ENCODE data around the gene TMEM156. TPM values are rescaled to one million over a fixed set of nuclear protein-coding genes. Genes with fewer than 3 reads are reported as not detected.

TMEM156 gene
- total and polyA plus RNA-seq, 10 of the 15 experiments (the other 5 are each of a cell fraction or from before 2014, with no cell fraction given) = 20.8 to 48.3 (median 32.7) TPM

DNA sequence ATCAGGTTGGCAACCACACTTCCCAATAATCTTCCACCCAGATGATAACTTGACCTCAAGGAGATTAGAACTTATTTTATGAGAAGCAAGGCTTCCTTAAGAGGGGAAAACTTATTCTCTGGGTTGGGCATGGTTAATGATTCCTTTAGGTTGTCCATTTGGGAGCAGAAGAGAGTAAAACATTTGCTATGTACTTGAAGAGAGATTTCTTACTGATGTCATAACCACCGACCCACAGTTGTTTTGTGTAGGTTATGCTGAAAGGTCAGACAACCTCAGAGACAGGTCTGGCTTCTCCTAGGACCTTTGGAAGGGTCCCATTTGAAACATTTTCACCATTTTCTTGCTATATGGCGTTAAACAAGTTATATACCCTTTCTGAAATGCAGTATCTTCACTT is 108.5 kb downstream of the TMEM156 start:
- in situ Hi-C loops (cut with MboI) = loop anchor here (25.0 kb wide), 1 partner anchor 514 kb away; no protein-coding TSS in a partner anchor
- Histone ChIP-seq H3K9ac (ENCODE audit: control insufficient read depth, insufficient read depth, low read length) (no peak overlapping the region), H3K4me1 (ENCODE audit: control insufficient read depth, insufficient read depth, low read length) (no peaks in the 10 kb centered on the region), H3K36me3 (ENCODE audit: control insufficient read depth in 2 of 2, insufficient read depth in 2 of 2, low read length in 1 of 2) (no peaks in the 10 kb centered on the region), H3K9me3 (replicated peaks; ENCODE audit: control insufficient read depth, insufficient read depth, low read length) (no peaks in the 10 kb centered on the region), H3K79me2 (ENCODE audit: control insufficient read depth, insufficient read depth, low read length) (no peaks in the 10 kb centered on the region), H3K4me2 (ENCODE audit: control insufficient read depth, insufficient read depth) (no peak overlapping the region), H2AFZ (ENCODE audit: control insufficient read depth, low read depth, low read length) (no peak overlapping the region), H3K27ac (ENCODE audit: control insufficient read depth, insufficient read depth) (no peak overlapping the region), H3K4me3 (no peak overlapping the region), H4K20me1 (ENCODE audit: control insufficient read depth, insufficient read depth) (no peaks in the 10 kb centered on the region), H3K27me3 (replicated peaks in 1 of 2; ENCODE audit: control insufficient read depth in 2 of 2, insufficient read depth in 2 of 2, low read length in 1 of 2) (no peaks in the 10 kb centered on the region)
- intact Hi-C loops (cut with micrococcal nuclease; ENCODE audit: unreplicated experiment) = no loop called here
- ATAC-seq = no peak
- DNase-seq (ENCODE audit: low read depth, low spot score) = no peak
- 44% methylated on average over 2 of the region's 2 CpGs for WGBS (ENCODE audit: insufficient coverage, insufficient replicate concordance, low lambda C conversion rate, missing lambda C conversion rate)
- POLR2A ChIA-PET = interaction anchor here (0.7 kb wide), 2 partner anchors 18 to 80 kb away, joined by 3 to 5 read pairs; no protein-coding TSS in a partner anchor
- SMC1A ChIA-PET (ENCODE audit: uncharacterized antibody, unreplicated experiment) = interaction anchor here (0.7 to 1.6 kb wide), 6 partner anchors 8 to 165 kb away, joined by 3 to 5 read pairs (median 4); no protein-coding TSS in a partner anchor
- FAIRE-seq = no peak
- no peak for TF ChIP-seq ESRRA (IDR thresholded peaks at IDR 0.05; ENCODE audit: low read length)
- no peak for TF ChIP-seq SUZ12 (IDR thresholded peaks at IDR 0.05; ENCODE audit: unreplicated experiment)
- TF ChIP-seq NFIC (IDR thresholded peaks at IDR 0.05; ENCODE audit: low read depth, low read length) = no peak
- TF ChIP-seq, protein P1, sequence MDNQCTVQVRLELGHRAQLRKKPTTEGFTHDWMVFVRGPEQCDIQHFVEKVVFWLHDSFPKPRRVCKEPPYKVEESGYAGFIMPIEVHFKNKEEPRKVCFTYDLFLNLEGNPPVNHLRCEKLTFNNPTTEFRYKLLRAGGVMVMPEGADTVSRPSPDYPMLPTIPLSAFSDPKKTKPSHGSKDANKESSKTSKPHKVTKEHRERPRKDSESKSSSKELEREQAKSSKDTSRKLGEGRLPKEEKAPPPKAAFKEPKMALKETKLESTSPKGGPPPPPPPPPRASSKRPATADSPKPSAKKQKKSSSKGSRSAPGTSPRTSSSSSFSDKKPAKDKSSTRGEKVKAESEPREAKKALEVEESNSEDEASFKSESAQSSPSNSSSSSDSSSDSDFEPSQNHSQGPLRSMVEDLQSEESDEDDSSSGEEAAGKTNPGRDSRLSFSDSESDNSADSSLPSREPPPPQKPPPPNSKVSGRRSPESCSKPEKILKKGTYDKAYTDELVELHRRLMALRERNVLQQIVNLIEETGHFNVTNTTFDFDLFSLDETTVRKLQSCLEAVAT (IDR thresholded peaks at IDR 0.05) = no peak
- RAD21 ChIA-PET (ENCODE audit: unreplicated experiment) = no interaction called here
- CTCF ChIA-PET = interaction anchor here (0.9 to 1.2 kb wide), 2 partner anchors 21 to 212 kb away, joined by 4 to 5 read pairs; no protein-coding TSS in a partner anchor
- no TSS peak for BruUV-seq (replicated peaks)

DNA sequence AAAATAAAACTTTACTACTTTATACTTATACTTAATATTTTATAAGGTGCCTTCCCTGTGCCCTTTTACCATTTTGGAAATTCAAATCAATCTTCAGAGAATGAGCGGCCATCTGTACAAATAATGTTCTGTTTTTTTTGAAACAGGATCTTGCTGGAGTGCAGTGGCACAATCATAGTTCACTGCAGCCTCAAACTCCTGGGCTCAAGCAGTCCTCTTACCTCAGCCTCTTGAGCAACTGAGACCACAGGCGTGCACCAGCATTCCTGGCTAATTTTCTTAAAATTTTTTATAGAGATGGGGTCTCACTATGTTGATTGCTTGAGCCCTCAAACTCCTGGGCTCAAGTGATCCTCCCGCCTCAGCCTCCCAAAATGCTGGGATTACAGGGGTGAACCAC is 111.1 kb downstream of the TMEM156 start:
- Histone ChIP-seq H3K79me2 (ENCODE audit: control insufficient read depth, insufficient read depth, low read length) (no peaks in the 10 kb centered on the region), H3K4me2 (ENCODE audit: control insufficient read depth, insufficient read depth) (no peak overlapping the region), H4K20me1 (ENCODE audit: control insufficient read depth, insufficient read depth) (no peaks in the 10 kb centered on the region), H3K27ac (ENCODE audit: control insufficient read depth, insufficient read depth) (no peak overlapping the region), H3K27me3 (replicated peaks in 1 of 2; ENCODE audit: control insufficient read depth in 2 of 2, insufficient read depth in 2 of 2, low read length in 1 of 2) (no peaks in the 10 kb centered on the region), H3K9me3 (replicated peaks; ENCODE audit: control insufficient read depth, insufficient read depth, low read length) (no peaks in the 10 kb centered on the region; the same call in 2 of the 3 replicates), H3K9ac (ENCODE audit: control insufficient read depth, insufficient read depth, low read length) (no peak overlapping the region), H2AFZ (ENCODE audit: control insufficient read depth, low read depth, low read length) (no peak overlapping the region), H3K36me3 (ENCODE audit: control insufficient read depth in 2 of 2, insufficient read depth in 2 of 2, low read length in 1 of 2) (no peaks in the 10 kb centered on the region), H3K4me1 (ENCODE audit: control insufficient read depth, insufficient read depth, low read length) (no peaks in the 10 kb centered on the region), H3K4me3 (no peak overlapping the region)
- RAD21 ChIA-PET (ENCODE audit: unreplicated experiment) = no interaction called here
- ATAC-seq (no peak), FAIRE-seq (no peak), DNase-seq (ENCODE audit: low read depth, low spot score) (no peak)
- SMC1A ChIA-PET (ENCODE audit: uncharacterized antibody, unreplicated experiment) = no interaction called here
- WGBS (ENCODE audit: insufficient coverage, insufficient replicate concordance, low lambda C conversion rate, missing lambda C conversion rate) = 78% methylated on average over 3 of the region's 3 CpGs
- intact Hi-C loops (cut with micrococcal nuclease; ENCODE audit: unreplicated experiment) (no loop called here), in situ Hi-C loops (cut with MboI) (loop anchor here (25.0 kb wide), 1 partner anchor 516 kb away; no protein-coding TSS in a partner anchor)
- no TSS peak for BruUV-seq (replicated peaks)
- POLR2A ChIA-PET = no interaction called here
- CTCF ChIA-PET = no interaction called here
- no peak for TF ChIP-seq GATAD2B (conservative IDR thresholded peaks at IDR 0.05; ENCODE audit: low read depth)
- TF ChIP-seq SRF (IDR thresholded peaks at IDR 0.05; ENCODE audit: low read depth in 2 of 2, low read length in 2 of 2) = no peak
- no peak for TF ChIP-seq KDM1A (IDR thresholded peaks at IDR 0.05; ENCODE audit: borderline replicate concordance)
- TF ChIP-seq, protein P2, sequence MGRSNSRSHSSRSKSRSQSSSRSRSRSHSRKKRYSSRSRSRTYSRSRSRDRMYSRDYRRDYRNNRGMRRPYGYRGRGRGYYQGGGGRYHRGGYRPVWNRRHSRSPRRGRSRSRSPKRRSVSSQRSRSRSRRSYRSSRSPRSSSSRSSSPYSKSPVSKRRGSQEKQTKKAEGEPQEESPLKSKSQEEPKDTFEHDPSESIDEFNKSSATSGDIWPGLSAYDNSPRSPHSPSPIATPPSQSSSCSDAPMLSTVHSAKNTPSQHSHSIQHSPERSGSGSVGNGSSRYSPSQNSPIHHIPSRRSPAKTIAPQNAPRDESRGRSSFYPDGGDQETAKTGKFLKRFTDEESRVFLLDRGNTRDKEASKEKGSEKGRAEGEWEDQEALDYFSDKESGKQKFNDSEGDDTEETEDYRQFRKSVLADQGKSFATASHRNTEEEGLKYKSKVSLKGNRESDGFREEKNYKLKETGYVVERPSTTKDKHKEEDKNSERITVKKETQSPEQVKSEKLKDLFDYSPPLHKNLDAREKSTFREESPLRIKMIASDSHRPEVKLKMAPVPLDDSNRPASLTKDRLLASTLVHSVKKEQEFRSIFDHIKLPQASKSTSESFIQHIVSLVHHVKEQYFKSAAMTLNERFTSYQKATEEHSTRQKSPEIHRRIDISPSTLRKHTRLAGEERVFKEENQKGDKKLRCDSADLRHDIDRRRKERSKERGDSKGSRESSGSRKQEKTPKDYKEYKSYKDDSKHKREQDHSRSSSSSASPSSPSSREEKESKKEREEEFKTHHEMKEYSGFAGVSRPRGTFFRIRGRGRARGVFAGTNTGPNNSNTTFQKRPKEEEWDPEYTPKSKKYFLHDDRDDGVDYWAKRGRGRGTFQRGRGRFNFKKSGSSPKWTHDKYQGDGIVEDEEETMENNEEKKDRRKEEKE (IDR thresholded peaks at IDR 0.05) = no peak

Data from GM12878 (cell line).